ENCODE measurements around the gene ADARB1. TPM values are rescaled to one million over a fixed set of nuclear protein-coding genes. Genes with fewer than 3 reads are reported as not detected.

The ADARB1 gene
- total and polyA plus RNA-seq, 9 of the 15 experiments (the other 6 are each of a cell fraction or from before 2014, with no cell fraction given), result 6.7 to 16.0 (median 8.3) TPM

DNA sequence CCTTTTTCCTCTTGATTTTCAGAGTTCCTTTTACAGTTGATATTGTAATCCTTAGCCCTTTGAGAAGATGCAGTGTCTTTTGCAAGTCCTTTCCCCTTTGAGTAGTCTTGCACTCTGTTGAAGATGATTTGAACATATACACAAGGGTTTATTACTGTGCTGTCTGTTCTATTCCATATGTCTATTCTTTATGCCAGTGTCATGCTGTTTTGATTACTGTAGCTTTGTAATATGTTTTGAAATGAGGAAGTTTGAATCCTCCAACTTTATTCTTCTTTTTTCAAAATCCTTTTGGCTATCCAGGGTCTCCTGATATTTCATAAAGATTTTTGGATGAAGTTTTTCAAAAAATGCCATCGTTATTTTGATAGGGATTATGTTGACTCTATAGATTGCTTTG, 112.3 kb downstream of the ADARB1 start (continued):
- TF ChIP-seq CBX8 (IDR thresholded peaks at IDR 0.05; ENCODE audit: borderline replicate concordance, extremely low read depth, low read depth, low read length, poor library complexity, severe bottlenecking) (no peak), PHTF2 (CRISPR knock-in tag; IDR thresholded peaks at IDR 0.05) (no peak), ERF (CRISPR knock-in tag; IDR thresholded peaks at IDR 0.05) (no peak), EGR1 (conservative IDR thresholded peaks at IDR 0.05) (no peak), BCOR (IDR thresholded peaks at IDR 0.05) (peak; percentile 46; the same call in 1 of the 2 replicates), ADNP (tag; IDR thresholded peaks at IDR 0.05) (peak; percentile 46; the same call in 1 of the 2 replicates), TRIM28 (IDR thresholded peaks at IDR 0.05) (peak; percentile 90), CBX3 (IDR thresholded peaks at IDR 0.05; ENCODE audit: borderline replicate concordance in 1 of 2, low read length in 2 of 2) (peak in 1 of 2 experiments; percentile 75; a peak in 1 of 3 replicates), RCOR1 (IDR thresholded peaks at IDR 0.05; ENCODE audit: borderline replicate concordance in 1 of 2, low read depth in 2 of 2, low read length in 2 of 2) (peak in 1 of 2 experiments; percentile 58; a peak in 1 of 4 replicates)

GRCh38 chr21:45187646-45188045, 113.3 kb downstream of the ADARB1 start:
- no peak for ATAC-seq
- in situ Hi-C loops (cut with MboI) (no loop called here), intact Hi-C loops (cut with micrococcal nuclease) (no loop called here)
- Histone ChIP-seq H3K27ac (ENCODE audit: extremely low read depth, low read depth, low read length) (no peak overlapping the region), H3K79me2 (ENCODE audit: control insufficient read depth, insufficient read depth, low read length) (no peaks in the 10 kb centered on the region), H3K4me2 (ENCODE audit: insufficient read depth, low read length) (no peak overlapping the region), H3K9ac (ENCODE audit: insufficient read depth in 1 of 2, low read depth in 2 of 2, low read length in 2 of 2) (no peak overlapping the region), H3K36me3 (ENCODE audit: control insufficient read depth, insufficient read depth, low read length) (peaks cover 4% of the 10 kb centered on the region; the same call in 1 of the 3 replicates), H3K9me3 (replicated peaks; ENCODE audit: control insufficient read depth, insufficient read depth, low read depth, low read length) (peaks cover 12% of the 10 kb centered on the region), H3K27me3 (ENCODE audit: control insufficient read depth in 2 of 2, insufficient read depth in 2 of 2, low read length in 2 of 2) (no peaks in the 10 kb centered on the region), H3K9me1 (ENCODE audit: control insufficient read depth, insufficient read depth, low read length) (no peaks in the 10 kb centered on the region), H3K4me1 (replicated peaks in 1 of 2; ENCODE audit: control insufficient read depth in 2 of 2, insufficient read depth in 2 of 2, low read length in 2 of 2) (no peaks in the 10 kb centered on the region), H2AFZ (ENCODE audit: low read depth, low read length) (no peak overlapping the region), H4K20me1 (replicated peaks; ENCODE audit: control insufficient read depth, insufficient read depth, low read length) (no peaks in the 10 kb centered on the region), H3K4me3 (no peak overlapping the region)
- BruUV-seq (replicated peaks), result no TSS peak
- FAIRE-seq, result no peak
- ChIA-PET POLR2A (no interaction called here), CTCF (ENCODE audit: low intra/inter-chr PET ratio) (no interaction called here)
- no peak for DNase-seq (ENCODE audit: extremely low read depth in 1 of 4, low spot score in 3 of 4)
- TF ChIP-seq TRIM28 (IDR thresholded peaks at IDR 0.05) (peak; percentile 48; the same call in 1 of the 2 replicates), ZNF324 (CRISPR knock-in tag; IDR thresholded peaks at IDR 0.05) (peak; percentile 100), ZNF280B (CRISPR knock-in tag; IDR thresholded peaks at IDR 0.05) (0 out of 2 replicates have a peak, but pooled peaks have one; percentile 17), TEAD2 (tag; IDR thresholded peaks at IDR 0.05) (no peak), ZNF280A (IDR thresholded peaks at IDR 0.05; ENCODE audit: low read depth, partially characterized antibody) (peak; percentile 73)
- 35% methylated on average over 1 of the region's 1 CpG for WGBS (ENCODE audit: insufficient coverage, low coverage, missing lambda C conversion rate)

Measured in K562 (cell line).